Inflammatory macrophage treated with lipopolysaccharide for 4 hours (primary cell): ENCODE results near the gene ZNF219.
"Not testable (repeated sequence)": the region's sequence is repeated elsewhere in the genome, so short reads cannot be mapped to it uniquely, and the experiment has no call there.

Experiments
- DNase-seq: peaks from one replicate; pipeline ENCODE4 v3.0.0-alpha.2; 2020

Gene ZNF219

GRCh38 chr14:21041676-21042433, 56.6 kb downstream of the ZNF219 start, which contains the start of gene RNASE7:
Gene RNASE7 (plus strand): TSS chr14:21042362. CDS start chr14:21042993, 631 bp downstream.
- DNase-seq, result peak; percentile 39

- DNase-seq, result not testable (repeated sequence)
These were observed 57.5 kb downstream of the ZNF219 start for GRCh38 chr14:21040941-21041340.

- no peak for DNase-seq
These were observed 58.0 kb downstream of the ZNF219 start for GRCh38 chr14:21040370-21040925.
